Embryonic facial prominence (tissue), 1 donor: Measurements from ENCODE around the gene FAM221A.
"Not testable (repeated sequence)": the region's sequence is repeated elsewhere in the genome, so short reads cannot be mapped to it uniquely, and the experiment has no call there.

Source experiments
- DNase-seq: peaks from one replicate; pipeline ENCODE4 v3.0.0-alpha.2; 2016; ENCODE audit errors: extremely low spot score

Gene FAM221A

GRCh38 chr7:23700046-23700445 is 20.0 kb downstream of the FAM221A start:
- DNase-seq = no peak

GRCh38 chr7:23709081-23709750 is 29.2 kb downstream of the FAM221A start:
- DNase-seq = no peak

DNA sequence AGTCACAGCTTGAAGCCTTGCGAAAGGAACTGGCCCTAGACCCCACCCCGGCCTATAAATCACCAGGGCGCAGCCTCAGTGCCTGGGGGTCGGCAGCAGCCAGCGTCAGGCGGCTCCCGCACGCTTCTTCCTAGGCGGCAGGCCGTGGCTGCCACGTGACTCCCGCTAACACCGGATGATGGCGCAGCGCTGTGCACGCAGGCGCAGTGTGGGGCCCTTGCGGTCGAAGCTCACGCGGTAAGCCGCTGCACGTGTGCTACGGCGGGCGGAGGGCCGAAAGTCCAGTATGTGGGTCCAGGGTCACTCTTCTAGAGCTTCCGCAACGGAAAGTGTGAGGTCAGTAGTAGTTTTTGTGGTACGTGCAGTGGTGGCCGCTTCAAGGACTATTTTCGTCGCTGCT is 30.0 kb downstream of the FAM221A start, which contains the start of gene STK31:
Gene STK31, plus strand, starts transcription at position 220 of the 400 bp plus-strand sequence. Its CDS starts 67 bp downstream, at position 287.
- no peak for DNase-seq

DNA sequence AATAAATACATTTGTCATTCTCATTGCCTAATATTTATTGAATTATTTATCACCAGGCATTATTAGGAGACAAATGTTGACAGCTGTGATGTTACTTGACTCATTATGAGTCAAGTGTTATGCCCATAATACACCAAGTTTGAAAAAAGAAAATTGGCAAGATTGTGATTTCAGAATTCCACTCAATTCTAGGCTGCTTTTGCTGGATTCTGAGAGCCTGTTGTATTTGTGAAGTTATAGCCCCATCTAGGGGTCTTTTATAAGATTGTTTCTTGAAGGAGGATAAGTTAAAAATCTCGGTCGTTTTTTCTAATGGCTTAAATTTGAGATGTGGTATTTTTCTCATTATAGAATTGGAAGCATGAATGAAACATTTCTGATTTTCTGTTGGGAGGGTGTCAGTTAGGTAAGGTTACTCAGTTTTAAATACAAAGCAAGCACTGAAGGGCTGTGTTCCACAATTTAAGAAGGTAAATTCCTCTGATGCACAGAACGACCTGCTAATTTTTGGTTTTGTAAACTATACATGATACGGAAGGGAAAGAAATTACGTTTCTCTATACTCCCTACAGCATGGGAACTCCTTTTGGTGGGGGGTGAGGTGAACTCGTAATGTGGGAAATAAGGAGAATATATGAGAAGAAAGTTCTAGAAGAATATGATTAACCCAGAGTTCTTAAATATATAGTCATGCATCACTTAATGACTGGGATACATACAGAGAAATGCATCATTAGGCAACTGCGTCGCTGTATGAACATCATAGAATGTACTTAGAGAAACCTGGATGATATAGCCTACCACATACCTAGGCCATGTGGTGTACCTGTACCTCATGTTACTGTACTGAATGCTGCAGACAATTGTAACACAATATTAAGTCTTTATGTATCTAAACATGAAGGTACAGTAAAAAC is 32.6 kb downstream of the FAM221A start:
- DNase-seq = no peak

DNA sequence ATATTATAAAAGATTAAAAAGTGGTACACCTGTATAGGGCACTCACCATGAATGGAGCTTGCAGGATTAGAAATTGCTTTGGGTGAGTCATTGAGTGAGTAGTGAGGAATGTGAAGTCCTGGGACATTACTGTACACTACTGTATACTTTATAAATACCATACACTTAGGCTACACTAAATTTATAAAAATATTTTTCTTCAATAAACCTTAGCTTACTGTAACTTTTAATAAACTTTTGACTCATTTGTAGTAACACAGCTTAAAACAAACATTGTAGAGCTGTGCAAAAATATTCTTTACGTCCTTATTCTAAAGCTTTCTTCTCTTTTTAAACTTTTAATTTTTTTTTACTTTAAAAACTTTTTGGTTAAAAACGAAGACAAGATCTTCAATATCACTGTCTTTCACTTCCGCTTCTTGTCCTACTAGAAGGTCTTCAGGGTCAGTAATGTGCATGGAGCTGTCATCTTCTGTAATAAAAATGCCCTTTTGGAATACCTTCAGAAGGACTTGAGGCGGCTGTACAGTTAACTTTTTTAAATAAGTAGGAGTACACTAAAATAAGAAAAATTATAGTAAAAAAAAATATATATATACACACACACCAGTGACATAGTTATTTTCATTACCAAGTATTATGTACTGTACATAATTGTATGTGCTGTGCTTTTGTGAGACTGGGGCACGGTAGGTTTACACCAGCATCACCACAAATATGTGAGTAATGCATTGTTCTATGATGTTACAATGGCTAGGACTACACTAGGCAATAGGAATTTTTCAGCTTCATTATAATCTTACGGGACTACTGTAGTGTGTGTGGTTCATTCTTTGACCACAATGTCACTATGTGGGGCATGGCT is 33.5 kb downstream of the FAM221A start:
- DNase-seq = no peak

GRCh38 chr7:23714150-23714464 is 34.1 kb downstream of the FAM221A start:
- no peak for DNase-seq

DNA sequence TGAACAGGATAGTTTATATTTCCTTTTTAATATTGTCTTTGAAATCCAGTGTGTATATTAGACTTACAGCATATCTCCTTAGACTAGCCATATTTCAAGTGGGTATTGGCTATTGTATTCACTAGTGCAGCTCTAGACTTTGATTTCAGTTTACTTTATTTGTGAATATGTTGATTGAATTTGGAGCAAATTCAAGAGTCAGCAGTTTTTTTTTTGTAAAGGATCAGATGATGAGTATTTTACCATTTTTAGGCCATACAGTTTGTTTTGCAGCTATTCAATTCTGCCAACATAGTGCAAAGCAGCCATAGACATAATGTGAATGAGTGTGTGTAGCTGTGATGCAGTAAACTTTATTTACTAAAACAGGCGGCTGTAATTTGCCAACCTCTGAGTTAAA is 34.6 kb downstream of the FAM221A start:
- no peak for DNase-seq

- DNase-seq = no peak
These were observed 35.1 kb downstream of the FAM221A start for GRCh38 chr7:23715099-23715498.

DNA sequence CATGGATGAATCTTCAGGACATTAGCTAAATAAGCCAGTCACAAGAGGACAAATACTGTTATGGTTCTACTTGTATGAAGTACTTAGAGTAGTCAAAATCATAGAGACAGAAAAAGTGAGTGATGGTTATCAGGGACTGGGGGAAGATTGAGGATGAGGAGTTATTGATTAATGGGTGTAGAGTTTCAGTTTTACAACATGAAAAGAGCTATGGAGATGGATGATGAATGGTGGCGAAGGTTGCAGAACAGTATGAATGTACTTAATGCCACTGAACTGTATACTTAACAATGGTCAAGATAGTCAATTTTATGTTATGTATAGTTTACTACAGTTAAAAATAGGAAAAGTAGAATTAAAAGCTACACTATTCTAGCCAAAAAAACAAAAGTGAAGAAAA is 37.8 kb downstream of the FAM221A start:
- no peak for DNase-seq

GRCh38 chr7:23721456-23721855 is 41.5 kb downstream of the FAM221A start:
- no peak for DNase-seq

DNA sequence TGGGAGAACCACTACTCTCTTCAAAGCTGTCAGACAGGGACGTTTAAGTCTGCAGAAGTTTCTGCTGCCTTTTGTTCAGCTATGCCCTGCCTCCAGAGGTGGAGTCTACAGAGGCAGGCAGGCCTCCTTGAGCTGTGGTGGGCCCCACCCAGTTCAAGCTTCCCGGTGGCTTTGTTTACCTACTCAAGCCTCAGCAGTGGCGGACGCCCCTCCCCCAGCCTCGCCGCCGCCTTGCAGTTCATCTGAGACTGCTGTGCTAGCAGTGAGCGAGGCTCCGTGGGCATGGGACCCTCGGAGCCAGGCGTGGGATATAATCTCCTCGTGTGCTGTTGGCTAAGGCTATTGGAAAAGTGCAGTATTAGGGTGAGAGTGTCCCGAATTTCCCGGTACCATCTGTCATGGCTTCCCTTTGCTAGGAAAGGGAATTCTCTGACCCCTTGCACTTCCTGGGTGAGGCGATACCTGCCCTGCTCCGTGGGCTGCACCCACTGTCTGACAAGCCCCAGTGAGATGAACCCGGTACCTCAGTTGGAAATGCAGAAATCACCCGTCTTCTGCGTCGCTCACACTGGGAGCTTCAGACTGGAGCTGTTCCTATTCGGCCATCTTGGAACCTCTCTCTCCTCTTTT is 42.7 kb downstream of the FAM221A start:
- not testable (repeated sequence) for DNase-seq

GRCh38 chr7:23724113-23724512 is 44.1 kb downstream of the FAM221A start:
- DNase-seq = not testable (repeated sequence)

- DNase-seq = no peak
These were observed 62.1 kb downstream of the FAM221A start for GRCh38 chr7:23742051-23742450.

DNA sequence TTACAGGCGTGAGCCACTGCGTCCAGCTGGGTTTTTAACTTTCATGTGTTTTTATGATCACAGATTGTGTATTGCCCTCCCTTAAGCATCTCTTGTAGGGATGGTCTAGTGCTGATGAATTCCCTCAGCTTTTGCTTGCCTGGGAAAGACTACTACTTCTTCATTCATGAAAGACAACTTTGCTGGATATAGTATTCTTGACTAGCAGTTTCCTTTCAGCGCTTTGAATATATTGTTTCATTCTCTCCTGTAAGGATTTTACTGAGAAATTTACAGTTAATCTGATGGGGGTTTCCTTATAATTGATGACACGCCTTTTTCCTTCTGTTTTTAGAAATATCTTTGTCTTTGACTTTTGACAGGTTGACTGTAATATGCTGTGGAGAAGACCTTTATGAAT is 63.2 kb downstream of the FAM221A start:
- no peak for DNase-seq

GRCh38 chr7:23746629-23747028 is 66.6 kb downstream of the FAM221A start:
- DNase-seq = no peak

- no peak for DNase-seq
These were observed 71.9 kb downstream of the FAM221A start for GRCh38 chr7:23751852-23752251.
